AML-193 (cell line): ENCODE data around the gene MFAP1.
"Not testable (repeated sequence)": the region's sequence is repeated elsewhere in the genome, so short reads cannot be mapped to it uniquely, and the experiment has no call there.

Experiments
- DNase-seq, 2 experiments: peaks; one replicate each; lab custom pipeline; 2025; lab: John Stamatoyannopoulos, UW

The MFAP1 gene

DNA sequence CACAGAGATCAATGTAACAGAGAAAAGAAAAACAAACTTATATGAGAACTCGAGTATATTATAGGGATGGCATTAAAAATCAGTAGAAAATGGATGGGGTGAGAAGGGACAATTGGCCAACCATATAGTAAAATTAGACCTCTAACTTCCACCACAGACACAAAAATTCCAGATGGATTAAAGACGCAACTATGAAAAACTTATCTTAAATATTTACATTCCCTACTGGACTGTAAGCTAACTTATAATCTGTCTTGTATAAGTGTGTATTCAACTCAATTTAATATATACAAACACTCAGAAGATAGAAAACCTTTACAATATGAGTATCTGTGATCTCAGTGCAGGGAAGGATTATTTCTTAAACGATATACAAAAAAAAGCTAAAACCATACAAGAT, 3.0 kb downstream of the MFAP1 start:
- DNase-seq: no peak

- DNase-seq: not testable (repeated sequence)
Observed at GRCh38 chr15:43815064-43815463, 9.4 kb downstream of the MFAP1 start.

DNA sequence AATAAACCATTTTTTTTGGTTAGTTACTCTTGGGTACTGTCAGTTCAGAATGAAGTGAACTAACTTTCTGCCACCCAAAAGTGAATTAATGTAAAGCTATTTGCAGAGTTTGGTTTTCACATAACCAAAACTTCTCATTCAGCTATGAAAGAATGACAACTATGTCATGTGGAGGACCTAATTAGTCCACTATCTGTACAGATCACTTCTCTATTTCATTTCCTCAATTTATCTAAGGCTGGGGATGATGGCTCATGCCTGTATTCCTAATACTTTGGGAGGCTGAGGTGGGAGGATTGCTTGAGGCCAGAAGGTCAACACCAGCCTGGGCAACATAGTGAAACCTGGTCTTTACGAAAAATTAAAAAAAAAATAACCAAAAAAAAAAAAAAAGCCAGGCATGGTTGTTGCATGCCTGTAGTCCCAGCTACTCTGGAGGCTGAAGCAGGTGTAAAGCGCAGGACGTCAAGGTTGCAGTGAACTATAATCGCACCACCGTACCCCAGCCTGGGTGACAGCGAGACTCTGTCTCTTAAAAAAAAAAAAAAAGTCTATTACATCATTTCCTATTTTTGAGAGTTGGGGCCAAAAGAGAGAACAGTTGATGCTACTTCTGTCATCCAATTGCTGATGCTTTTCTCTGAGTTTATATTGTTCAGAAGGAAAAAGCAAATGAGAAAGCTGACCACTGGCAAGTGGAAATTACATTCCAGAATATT, 15.4 kb downstream of the MFAP1 start:
- DNase-seq: peak; percentile 8 to 43

DNA sequence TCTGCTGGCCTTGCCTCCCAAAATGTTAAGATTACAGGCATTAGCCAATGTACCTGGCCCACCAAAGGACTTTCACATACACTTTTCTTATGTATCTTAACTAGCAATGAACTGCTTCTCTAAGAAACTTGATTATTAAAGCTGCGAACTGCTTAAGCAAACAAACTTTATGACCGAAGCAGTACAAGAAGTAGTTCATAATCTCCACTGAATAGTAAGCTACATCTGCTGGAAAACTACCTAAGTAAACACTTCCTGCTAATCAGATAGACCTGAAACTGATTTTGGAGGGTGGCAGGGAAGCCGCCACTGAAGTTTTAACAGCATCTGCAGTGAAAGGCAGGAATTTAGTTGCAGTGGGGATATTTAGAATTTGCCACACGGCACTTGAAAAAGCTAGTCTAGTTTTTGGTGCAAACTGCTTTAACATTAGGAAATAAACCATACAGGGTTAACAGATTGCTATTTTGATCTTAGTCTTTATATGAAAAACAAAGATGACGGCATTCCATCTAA, 16.0 kb downstream of the MFAP1 start:
- DNase-seq: no peak

- DNase-seq: not testable (repeated sequence)
Observed at GRCh38 chr15:43802676-43803075, 21.8 kb downstream of the MFAP1 start.

GRCh38 chr15:43800286-43801141, 24.0 kb downstream of the MFAP1 start, which contains the start of gene HYPK:
TSS of gene HYPK (plus strand) at chr15:43800599. CDS start at chr15:43800623, 24 bp downstream.
- DNase-seq: peak; percentile 71 to 73

- no peak for DNase-seq
Observed at GRCh38 chr15:43799945-43800285, 24.6 kb downstream of the MFAP1 start, which contains the start of gene SERINC4. TSS of gene SERINC4 (minus strand) at chr15:43800220. CDS start at chr15:43799986, 234 bp downstream.

GRCh38 chr15:43799209-43799944, 25.1 kb downstream of the MFAP1 start:
- no peak for DNase-seq

- no peak for DNase-seq
Observed at GRCh38 chr15:43796566-43796965, 27.9 kb downstream of the MFAP1 start.

GRCh38 chr15:43795997-43796396, 28.5 kb downstream of the MFAP1 start:
- no peak for DNase-seq

DNA sequence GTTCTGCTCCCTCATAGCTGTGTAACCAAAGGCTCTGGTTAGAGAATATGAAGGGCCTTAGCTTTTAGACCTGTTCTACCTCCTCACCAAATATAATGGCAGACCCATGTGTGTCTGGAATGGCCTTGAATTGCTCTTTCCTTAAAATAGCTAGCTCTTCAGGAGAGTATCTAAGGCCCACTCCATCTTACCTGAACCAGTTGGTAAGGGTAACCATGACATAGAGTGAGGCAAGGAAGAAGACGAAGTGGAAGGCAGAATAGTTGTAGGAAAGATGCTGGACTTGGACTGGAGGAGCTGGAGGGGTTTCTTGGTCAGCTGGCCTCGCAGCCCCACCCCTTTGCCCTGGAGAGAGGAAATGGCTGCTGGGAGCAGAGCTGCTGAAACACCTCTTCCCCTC, 29.3 kb downstream of the MFAP1 start:
- DNase-seq: no peak

DNA sequence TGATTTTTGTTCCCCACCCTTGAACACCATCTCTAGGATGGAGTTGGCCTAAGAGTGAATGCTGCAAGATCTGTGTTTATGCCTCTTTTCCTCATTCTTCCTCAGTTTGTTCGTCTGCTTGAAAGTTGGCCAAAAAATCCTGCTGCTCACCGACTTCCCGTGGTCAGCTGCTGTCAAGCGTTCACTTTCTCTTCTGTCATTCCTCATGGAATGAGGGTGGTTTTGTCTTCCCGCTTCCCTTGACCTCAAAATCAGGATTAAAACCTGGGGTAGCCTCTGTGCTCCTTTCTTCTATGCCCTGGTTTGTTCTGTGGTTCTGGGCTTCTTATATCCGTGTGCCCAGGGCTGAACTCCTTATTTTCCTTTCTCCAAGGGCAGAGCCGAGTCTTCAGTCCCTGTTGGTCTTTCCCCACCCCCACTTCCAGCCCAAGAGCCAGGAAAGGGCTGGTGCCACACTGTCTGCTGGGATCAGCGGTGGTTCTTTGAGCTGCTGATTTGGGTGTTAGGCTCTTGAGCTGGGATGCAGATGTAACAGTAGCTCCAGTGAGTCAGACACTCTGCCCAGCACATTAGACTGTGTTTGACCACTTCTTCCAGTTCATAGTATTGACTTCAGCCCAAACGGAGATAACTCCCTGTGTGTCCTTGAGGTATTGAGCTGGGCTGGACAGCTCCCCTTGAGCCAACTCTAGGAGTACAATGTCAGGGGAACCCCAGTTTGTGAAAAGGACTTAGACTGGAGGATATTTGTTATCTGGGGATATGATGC, 30.0 kb downstream of the MFAP1 start:
- no peak for DNase-seq

DNA sequence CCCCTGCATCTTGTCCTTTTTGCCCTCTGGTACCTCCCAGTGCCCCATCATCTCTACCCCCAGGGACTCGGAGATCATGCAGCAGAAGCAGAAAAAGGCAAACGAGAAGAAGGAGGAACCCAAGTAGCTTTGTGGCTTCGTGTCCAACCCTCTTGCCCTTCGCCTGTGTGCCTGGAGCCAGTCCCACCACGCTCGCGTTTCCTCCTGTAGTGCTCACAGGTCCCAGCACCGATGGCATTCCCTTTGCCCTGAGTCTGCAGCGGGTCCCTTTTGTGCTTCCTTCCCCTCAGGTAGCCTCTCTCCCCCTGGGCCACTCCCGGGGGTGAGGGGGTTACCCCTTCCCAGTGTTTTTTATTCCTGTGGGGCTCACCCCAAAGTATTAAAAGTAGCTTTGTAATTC, 30.8 kb downstream of the MFAP1 start:
- no peak for DNase-seq

GRCh38 chr15:43792761-43793476, 31.6 kb downstream of the MFAP1 start:
- DNase-seq: peak; percentile 22 to 25

- DNase-seq: peak; percentile 95 to 97
Observed at GRCh38 chr15:43791993-43792760, 32.3 kb downstream of the MFAP1 start, which contains the start of gene SERF2. TSS of gene SERF2 (plus strand) at chr15:43792320. CDS start at chr15:43792377, 57 bp downstream.

DNA sequence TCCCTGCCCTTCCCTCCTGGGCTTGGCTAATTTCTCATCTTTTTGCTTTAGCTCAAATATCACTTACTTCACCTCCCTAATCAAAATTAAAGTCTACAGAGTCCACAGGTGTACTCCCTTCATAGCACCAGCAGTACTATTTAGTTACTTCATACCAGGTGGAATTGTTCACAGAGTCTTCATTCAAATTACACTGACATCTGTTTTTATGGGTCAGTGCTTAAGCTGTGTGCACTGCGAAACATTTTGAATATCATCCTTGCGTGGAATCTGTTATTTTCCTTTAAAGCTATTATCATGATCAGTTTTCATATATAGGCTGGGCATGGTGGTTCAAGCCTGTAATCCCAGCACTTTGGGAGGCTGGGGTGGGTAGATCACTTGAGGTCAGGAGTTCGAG, 35.1 kb downstream of the MFAP1 start:
- DNase-seq: no peak

DNA sequence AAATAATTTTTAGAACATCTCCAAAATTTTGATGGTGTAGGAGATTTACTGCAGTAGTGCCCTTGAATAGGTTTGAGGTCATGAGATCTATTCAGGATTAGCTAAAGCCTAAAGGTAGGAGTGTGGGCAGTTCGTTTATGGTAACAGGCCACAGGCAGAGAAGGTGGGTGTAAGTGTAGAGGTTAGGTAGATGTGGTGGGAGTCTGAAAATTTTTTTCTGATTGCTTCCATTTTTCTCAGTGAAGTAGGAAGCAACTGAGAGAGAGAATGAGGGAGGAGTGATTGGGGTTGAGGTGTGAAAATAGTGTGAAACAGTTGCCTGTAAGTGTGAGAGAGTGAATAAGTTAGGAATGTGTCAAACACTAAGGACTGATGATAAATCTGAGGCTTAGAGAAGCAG, 45.5 kb downstream of the MFAP1 start:
- no peak for DNase-seq

DNA sequence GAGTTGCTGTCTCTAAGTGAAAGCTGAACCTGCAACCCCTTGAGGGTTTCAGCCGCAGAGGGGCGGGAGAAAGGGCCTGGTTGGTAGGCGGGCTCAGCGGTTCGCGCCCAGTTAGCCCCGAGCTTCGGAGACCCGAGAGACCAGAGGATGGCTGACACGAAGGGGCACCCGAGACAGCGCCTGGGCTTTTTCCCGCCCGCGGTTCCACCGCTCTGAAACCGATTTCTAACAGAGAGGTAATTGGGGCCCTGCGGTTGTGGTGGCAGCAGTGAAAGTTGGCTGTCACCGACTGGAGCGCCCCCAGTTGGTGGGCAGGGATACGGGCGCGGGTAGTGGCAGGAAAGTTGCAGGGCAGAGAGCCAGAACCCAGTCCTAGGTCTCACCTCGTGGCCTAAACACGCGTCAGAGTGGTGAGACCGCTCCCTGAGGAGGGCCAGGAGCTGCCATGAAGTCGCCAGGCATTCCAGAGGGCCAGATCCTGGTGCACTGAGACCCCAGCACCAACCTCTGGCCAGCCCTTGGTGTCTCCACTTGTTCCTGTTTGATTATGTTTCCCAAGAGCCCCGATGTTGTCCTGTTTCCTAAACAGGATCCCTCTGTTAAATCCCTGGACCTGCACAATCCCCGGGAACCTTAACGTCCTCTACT, 47.1 kb downstream of the MFAP1 start:
- peak; percentile 88 to 91 for DNase-seq

GRCh38 chr15:43776718-43777266, 47.7 kb downstream of the MFAP1 start, which contains the start of gene ELL3:
TSS of gene ELL3 (minus strand) at chr15:43776966. CDS start at chr15:43776901, 65 bp downstream.
- DNase-seq: peak; percentile 78 to 82
